ENCODE data around the gene ST8SIA5. TPM values are rescaled to one million over a fixed set of nuclear protein-coding genes. Genes with fewer than 3 reads are reported as not detected.

Gene ST8SIA5
- total RNA-seq, 4 donors from 2014 or later, result not detected

GRCh38 chr18:46787674-46788073 lies 30.8 kb upstream of the ST8SIA5 start:
- WGBS, 2 donors, result 70 to 74% methylated on average over 3 of the region's 3 CpGs
- H3K9me3 ChIP-seq, result no peaks in the 10 kb centered on the region
- H3K4me1 ChIP-seq, result no peaks in the 10 kb centered on the region
- H3K27ac ChIP-seq, result no peak overlapping the region
- intact Hi-C loops (cut with DNase I), result no loop called here
- H3K27me3 ChIP-seq, result no peaks in the 10 kb centered on the region
- no peaks in the 10 kb centered on the region for H3K36me3 ChIP-seq
- no peak for DNase-seq
- TF ChIP-seq POLR2A (IDR thresholded peaks at IDR 0.05) (no peak), CTCF (IDR thresholded peaks at IDR 0.05) (no peak)
- no peak overlapping the region for H3K4me3 ChIP-seq

- Histone ChIP-seq H3K27me3 (peaks cover 0 to 8% (median 0%) of the 10 kb centered on the region in 4 donors), H3K4me3 (no peak overlapping the region), H3K4me1 (no peaks in the 10 kb centered on the region), H3K9me3 (no peaks in the 10 kb centered on the region), H3K27ac (no peak overlapping the region), H3K36me3 (no peaks in the 10 kb centered on the region)
- 48 to 55% methylated on average over 3 to 5 of the region's 5 CpGs for WGBS, 2 donors
- intact Hi-C loops (cut with DNase I), result no loop called here
- no peak for DNase-seq
- TF ChIP-seq POLR2A (IDR thresholded peaks at IDR 0.05) (no peak), CTCF (IDR thresholded peaks at IDR 0.05) (no peak)
Measured at GRCh38 chr18:46772357-46772756, 15.5 kb upstream of the ST8SIA5 start.

- Histone ChIP-seq H3K4me1 (no peaks in the 10 kb centered on the region), H3K27me3 (peaks cover 0 to 8% (median 0%) of the 10 kb centered on the region in 4 donors), H3K27ac (no peak overlapping the region), H3K4me3 (no peak overlapping the region), H3K9me3 (no peaks in the 10 kb centered on the region), H3K36me3 (no peaks in the 10 kb centered on the region)
- intact Hi-C loops (cut with DNase I), result no loop called here
- TF ChIP-seq CTCF (IDR thresholded peaks at IDR 0.05) (no peak), POLR2A (IDR thresholded peaks at IDR 0.05) (no peak)
- DNase-seq, result no peak
- WGBS, 2 donors, result 55 to 60% methylated on average over 2 to 3 of the region's 3 CpGs
Measured at GRCh38 chr18:46771141-46771540, 14.3 kb upstream of the ST8SIA5 start.

GRCh38 chr18:46770708-46771107 lies 13.9 kb upstream of the ST8SIA5 start:
- 52 to 65% methylated on average over 2 of the region's 2 CpGs for WGBS, 2 donors
- no peak overlapping the region for H3K27ac ChIP-seq

More at GRCh38 chr18:46770708-46771107, 13.9 kb upstream of the ST8SIA5 start:
- intact Hi-C loops (cut with DNase I), result no loop called here
- TF ChIP-seq POLR2A (IDR thresholded peaks at IDR 0.05) (no peak), CTCF (IDR thresholded peaks at IDR 0.05) (no peak)
- DNase-seq, result no peak
- Histone ChIP-seq H3K4me1 (no peaks in the 10 kb centered on the region), H3K36me3 (no peaks in the 10 kb centered on the region), H3K9me3 (no peaks in the 10 kb centered on the region), H3K4me3 (no peak overlapping the region), H3K27me3 (peaks cover 0 to 8% (median 0%) of the 10 kb centered on the region in 4 donors)
